ENCODE data around the gene SMCO2.

- no peak for TF ChIP-seq YY1 (IDR thresholded peaks at IDR 0.05; ENCODE audit: insufficient read depth, insufficient read length)
- TF ChIP-seq SUZ12 (IDR thresholded peaks at IDR 0.05; ENCODE audit: extremely low read depth, insufficient read depth, insufficient read length) = no peak
- TF ChIP-seq ZNF274 (IDR thresholded peaks at IDR 0.05; ENCODE audit: low read depth, low read length) = no peak
These were observed 52.2 kb downstream of the SMCO2 start for GRCh38 chr12:27498761-27499160.
